SK-N-SH (cell line): ENCODE measurements around the gene CFAP92.

Experiments
- CHD2 ChIP-seq: fragments of 150-350 bp; IDR thresholded peaks from 2 replicates; pipeline ENCODE4 v1.6.1; 2018; ENCODE audit warnings: low read length; ENCODE audit not compliant: partially characterized antibody
- CTCF ChIP-seq: fragments of 200-600 bp; sonication (generic); IDR thresholded peaks from 2 replicates; pipeline ENCODE4 v1.6.1; 2017; ENCODE audit warnings: antibody characterized with exemption, mild to moderate bottlenecking, moderate library complexity
- IRF3 ChIP-seq: fragments of 150-350 bp; IDR thresholded peaks from 2 replicates; pipeline ENCODE4 v1.6.1; 2016; ENCODE audit warnings: mild to moderate bottlenecking, low read depth, low read length
- MXI1 ChIP-seq: IDR thresholded peaks from 2 replicates; pipeline ENCODE4 v1.6.1; 2012; ENCODE audit warnings: mild to moderate bottlenecking, low read depth, low read length, improper control_type of control experiment
- PBX3 ChIP-seq: IDR thresholded peaks from 2 replicates; pipeline ENCODE4; 2012
- RXRA ChIP-seq: IDR thresholded peaks from 2 replicates; pipeline ENCODE4 v1.4.0; 2012; ENCODE audit warnings: low read depth, mild to moderate bottlenecking, borderline replicate concordance
- SIN3A ChIP-seq: IDR thresholded peaks from 2 replicates; pipeline ENCODE4 v1.6.1; 2012; ENCODE audit warnings: low read depth, mild to moderate bottlenecking, low read length, moderate library complexity, borderline replicate concordance
- SMC3 ChIP-seq: IDR thresholded peaks from 2 replicates; pipeline ENCODE4 v1.6.1; 2012; ENCODE audit warnings: low read depth, low read length, improper control_type of control experiment
- TAF1 ChIP-seq: IDR thresholded peaks from 2 replicates; pipeline ENCODE4 v1.6.1; 2012; ENCODE audit warnings: low read depth, mild to moderate bottlenecking, low read length, moderate library complexity, borderline replicate concordance
- USF2 ChIP-seq: fragments of 150-350 bp; IDR thresholded peaks from 2 replicates; pipeline ENCODE4 v1.6.1; 2017; ENCODE audit warnings: antibody characterized with exemption, low read length, low read depth, borderline replicate concordance
- TF ChIP-seq, protein P1 (sequence below): IDR thresholded peaks from 2 replicates; pipeline ENCODE4 v1.6.1; 2012; ENCODE audit warnings: mild to moderate bottlenecking, low read depth, low read length, moderate library complexity
- TF ChIP-seq, protein P2 (sequence below): IDR thresholded peaks from 2 replicates; pipeline ENCODE4 v1.4.0; 2012; ENCODE audit warnings: low read depth

- TF ChIP-seq CTCF (no peak), CHD2 (no peak), SMC3 (no peak), MXI1 (no peak), SIN3A (no peak), RXRA (no peak), TAF1 (no peak), IRF3 (no peak), USF2 (no peak), PBX3 (no peak)
- TF ChIP-seq, protein P1, sequence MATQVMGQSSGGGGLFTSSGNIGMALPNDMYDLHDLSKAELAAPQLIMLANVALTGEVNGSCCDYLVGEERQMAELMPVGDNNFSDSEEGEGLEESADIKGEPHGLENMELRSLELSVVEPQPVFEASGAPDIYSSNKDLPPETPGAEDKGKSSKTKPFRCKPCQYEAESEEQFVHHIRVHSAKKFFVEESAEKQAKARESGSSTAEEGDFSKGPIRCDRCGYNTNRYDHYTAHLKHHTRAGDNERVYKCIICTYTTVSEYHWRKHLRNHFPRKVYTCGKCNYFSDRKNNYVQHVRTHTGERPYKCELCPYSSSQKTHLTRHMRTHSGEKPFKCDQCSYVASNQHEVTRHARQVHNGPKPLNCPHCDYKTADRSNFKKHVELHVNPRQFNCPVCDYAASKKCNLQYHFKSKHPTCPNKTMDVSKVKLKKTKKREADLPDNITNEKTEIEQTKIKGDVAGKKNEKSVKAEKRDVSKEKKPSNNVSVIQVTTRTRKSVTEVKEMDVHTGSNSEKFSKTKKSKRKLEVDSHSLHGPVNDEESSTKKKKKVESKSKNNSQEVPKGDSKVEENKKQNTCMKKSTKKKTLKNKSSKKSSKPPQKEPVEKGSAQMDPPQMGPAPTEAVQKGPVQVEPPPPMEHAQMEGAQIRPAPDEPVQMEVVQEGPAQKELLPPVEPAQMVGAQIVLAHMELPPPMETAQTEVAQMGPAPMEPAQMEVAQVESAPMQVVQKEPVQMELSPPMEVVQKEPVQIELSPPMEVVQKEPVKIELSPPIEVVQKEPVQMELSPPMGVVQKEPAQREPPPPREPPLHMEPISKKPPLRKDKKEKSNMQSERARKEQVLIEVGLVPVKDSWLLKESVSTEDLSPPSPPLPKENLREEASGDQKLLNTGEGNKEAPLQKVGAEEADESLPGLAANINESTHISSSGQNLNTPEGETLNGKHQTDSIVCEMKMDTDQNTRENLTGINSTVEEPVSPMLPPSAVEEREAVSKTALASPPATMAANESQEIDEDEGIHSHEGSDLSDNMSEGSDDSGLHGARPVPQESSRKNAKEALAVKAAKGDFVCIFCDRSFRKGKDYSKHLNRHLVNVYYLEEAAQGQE: no peak
- TF ChIP-seq, protein P2, sequence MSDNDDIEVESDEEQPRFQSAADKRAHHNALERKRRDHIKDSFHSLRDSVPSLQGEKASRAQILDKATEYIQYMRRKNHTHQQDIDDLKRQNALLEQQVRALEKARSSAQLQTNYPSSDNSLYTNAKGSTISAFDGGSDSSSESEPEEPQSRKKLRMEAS: no peak
These were observed 32.0 kb upstream of the CFAP92 start for GRCh38 chr3:129025691-129026435.
